Epidermal melanocyte (primary cell): Measurements from ENCODE around the gene HS2ST1.

Experiments
- DNase-seq: peaks from one replicate; pipeline ENCODE4 v3.0.0; 2011; ENCODE audit warnings: low spot score; ENCODE audit not compliant: insufficient read length

HS2ST1 gene

GRCh38 chr1:87106867-87107266 is 192.4 kb downstream of the HS2ST1 start:
- no peak for DNase-seq

GRCh38 chr1:87108228-87108627 is 193.8 kb downstream of the HS2ST1 start:
- DNase-seq: no peak

GRCh38 chr1:87108814-87109411 is 194.5 kb downstream of the HS2ST1 start:
- no peak for DNase-seq

- DNase-seq: no peak
Observed at GRCh38 chr1:87111659-87112371, 197.4 kb downstream of the HS2ST1 start.

GRCh38 chr1:87113313-87113712 is 198.9 kb downstream of the HS2ST1 start:
- no peak for DNase-seq

- DNase-seq: no peak
Observed at GRCh38 chr1:87115317-87115890, 201.0 kb downstream of the HS2ST1 start.

GRCh38 chr1:87115891-87116290 is 201.5 kb downstream of the HS2ST1 start:
- DNase-seq: no peak

- no peak for DNase-seq
Observed at GRCh38 chr1:87117761-87118368, 203.4 kb downstream of the HS2ST1 start.

- no peak for DNase-seq
Observed at GRCh38 chr1:87119541-87120140, 205.2 kb downstream of the HS2ST1 start.

- no peak for DNase-seq
Observed at GRCh38 chr1:87120779-87121178, 206.3 kb downstream of the HS2ST1 start.

GRCh38 chr1:87121711-87122163 is 207.3 kb downstream of the HS2ST1 start:
- DNase-seq: no peak

GRCh38 chr1:87122243-87122642 is 207.8 kb downstream of the HS2ST1 start:
- DNase-seq: no peak

GRCh38 chr1:87123610-87124009 is 209.2 kb downstream of the HS2ST1 start:
- no peak for DNase-seq

GRCh38 chr1:87126886-87127505 is 212.6 kb downstream of the HS2ST1 start:
- DNase-seq: no peak

- DNase-seq: no peak
Observed at GRCh38 chr1:87127581-87127980, 213.1 kb downstream of the HS2ST1 start.

GRCh38 chr1:87129038-87129437 is 214.6 kb downstream of the HS2ST1 start:
- DNase-seq: no peak

GRCh38 chr1:87129606-87130005 is 215.2 kb downstream of the HS2ST1 start:
- no peak for DNase-seq

GRCh38 chr1:87130438-87130837 is 216.0 kb downstream of the HS2ST1 start:
- no peak for DNase-seq

- peak; percentile 85 for DNase-seq
Observed at GRCh38 chr1:87131809-87132283, 217.4 kb downstream of the HS2ST1 start.

- DNase-seq: no peak
Observed at GRCh38 chr1:87132284-87132870, 217.9 kb downstream of the HS2ST1 start.

GRCh38 chr1:87134061-87134460 is 219.6 kb downstream of the HS2ST1 start:
- no peak for DNase-seq
